ENCODE results near the gene ATF4.

The ATF4 gene

GRCh38 chr22:39496131-39496838 lies 24.1 kb upstream of the ATF4 start:
- Histone ChIP-seq H3K4me3 (ENCODE audit: low read length, poor library complexity, severe bottlenecking) (no peak overlapping the region), H3K4me1 (ENCODE audit: insufficient read depth, low read length, poor library complexity, severe bottlenecking) (no peaks in the 10 kb centered on the region), H3K79me2 (ENCODE audit: insufficient read depth, low read length) (no peaks in the 10 kb centered on the region), H3K9me2 (replicated peaks; ENCODE audit: low read depth, low read length) (no peaks in the 10 kb centered on the region), H4K20me1 (ENCODE audit: insufficient read depth, low read length, poor library complexity, severe bottlenecking) (no peaks in the 10 kb centered on the region), H3K9me3 (ENCODE audit: insufficient read depth, low read depth, low read length) (no peaks in the 10 kb centered on the region), H3K4me2 (ENCODE audit: low read depth, low read length, poor library complexity, severe bottlenecking) (no peak overlapping the region), H3K36me3 (ENCODE audit: insufficient read depth, low read length) (no peaks in the 10 kb centered on the region), H2AFZ (ENCODE audit: low read length) (peak overlapping the region; percentile 82), H3F3A (ENCODE audit: low read depth) (no peaks in the 10 kb centered on the region; the same call in 1 of the 2 replicates), H3K9ac (ENCODE audit: low read depth, low read length, poor library complexity, severe bottlenecking) (no peak overlapping the region), H3K27me3 (ENCODE audit: insufficient read depth, low read length, poor library complexity, severe bottlenecking) (no peaks in the 10 kb centered on the region)
- TF ChIP-seq EZH2phosphoT487 (IDR thresholded peaks at IDR 0.05; ENCODE audit: borderline replicate concordance) (no peak), CTCF (conservative IDR thresholded peaks at IDR 0.05; ENCODE audit: low read length) (peak; percentile 88)

- peaks cover under 1% of the 10 kb centered on the region for H4K20me1 ChIP-seq (ENCODE audit: insufficient read depth, low read length, poor library complexity, severe bottlenecking)
- peaks cover 1% of the 10 kb centered on the region for H3K79me2 ChIP-seq (ENCODE audit: insufficient read depth, low read length)
- H3K9ac ChIP-seq (ENCODE audit: low read depth, low read length, poor library complexity, severe bottlenecking): no peak overlapping the region
- no peaks in the 10 kb centered on the region for H3K36me3 ChIP-seq (ENCODE audit: insufficient read depth, low read length)
- H3K27me3 ChIP-seq (ENCODE audit: insufficient read depth, low read length, poor library complexity, severe bottlenecking): no peaks in the 10 kb centered on the region
- H3K9me3 ChIP-seq (ENCODE audit: insufficient read depth, low read depth, low read length): no peaks in the 10 kb centered on the region
- no peaks in the 10 kb centered on the region; the same call in 1 of the 2 replicates for H3F3A ChIP-seq (ENCODE audit: low read depth)
- no peak overlapping the region for H3K4me3 ChIP-seq (ENCODE audit: low read length, poor library complexity, severe bottlenecking)
- no peaks in the 10 kb centered on the region for H3K4me1 ChIP-seq (ENCODE audit: insufficient read depth, low read length, poor library complexity, severe bottlenecking)
- TF ChIP-seq CTCF (conservative IDR thresholded peaks at IDR 0.05; ENCODE audit: low read length): no peak
- TF ChIP-seq EZH2phosphoT487 (IDR thresholded peaks at IDR 0.05; ENCODE audit: borderline replicate concordance): no peak
- no peaks in the 10 kb centered on the region for H3K9me2 ChIP-seq (replicated peaks; ENCODE audit: low read depth, low read length)
- H3K4me2 ChIP-seq (ENCODE audit: low read depth, low read length, poor library complexity, severe bottlenecking): no peak overlapping the region
- no peak overlapping the region for H2AFZ ChIP-seq (ENCODE audit: low read length)
These were observed 22.9 kb upstream of the ATF4 start for GRCh38 chr22:39497429-39497828.

- Histone ChIP-seq H3F3A (ENCODE audit: low read depth) (no peaks in the 10 kb centered on the region; the same call in 1 of the 2 replicates), H3K79me2 (ENCODE audit: insufficient read depth, low read length) (peaks cover 11% of the 10 kb centered on the region), H3K36me3 (ENCODE audit: insufficient read depth, low read length) (no peaks in the 10 kb centered on the region), H3K4me1 (ENCODE audit: insufficient read depth, low read length, poor library complexity, severe bottlenecking) (peaks cover 5% of the 10 kb centered on the region), H3K4me3 (ENCODE audit: low read length, poor library complexity, severe bottlenecking) (no peak overlapping the region), H4K20me1 (ENCODE audit: insufficient read depth, low read length, poor library complexity, severe bottlenecking) (peaks cover 10% of the 10 kb centered on the region), H3K9me2 (replicated peaks; ENCODE audit: low read depth, low read length) (no peaks in the 10 kb centered on the region), H3K9ac (ENCODE audit: low read depth, low read length, poor library complexity, severe bottlenecking) (no peak overlapping the region), H2AFZ (ENCODE audit: low read length) (no peak overlapping the region), H3K27me3 (ENCODE audit: insufficient read depth, low read length, poor library complexity, severe bottlenecking) (no peaks in the 10 kb centered on the region), H3K4me2 (ENCODE audit: low read depth, low read length, poor library complexity, severe bottlenecking) (no peak overlapping the region), H3K9me3 (ENCODE audit: insufficient read depth, low read depth, low read length) (no peaks in the 10 kb centered on the region)
- TF ChIP-seq CTCF (conservative IDR thresholded peaks at IDR 0.05; ENCODE audit: low read length): no peak
- TF ChIP-seq EZH2phosphoT487 (IDR thresholded peaks at IDR 0.05; ENCODE audit: borderline replicate concordance): no peak
These were observed 22.0 kb upstream of the ATF4 start for GRCh38 chr22:39498368-39498767.

Measured in Loucy (cell line).